Activated CD4-positive, alpha-beta T cell treated with anti-CD3 and anti-CD28 coated beads, Interleukin-2, Interleukin-6, amounts not matched to agents 100 ng/mL and 50 ng/mL, durations not matched to agents 16 hours and 8 hours (primary cell): ENCODE results near the gene SNX7.

Experiments
- DNase-seq: peaks from one replicate; pipeline ENCODE4 v3.0.0-alpha.2; 2020

Gene SNX7

GRCh38 chr1:98661544-98662355 lies at the start of gene SNX7:
TSS of gene SNX7 (plus strand) at chr1:98661721. CDS start at chr1:98661732, 11 bp downstream.
- DNase-seq, result peak; percentile 20

- no peak for DNase-seq
Observed at GRCh38 chr1:98637316-98637715, 24.2 kb upstream of the SNX7 start.

- no peak for DNase-seq
Observed at GRCh38 chr1:98638185-98638584, 23.3 kb upstream of the SNX7 start.

- DNase-seq, result no peak
Observed at GRCh38 chr1:98644510-98644909, 17.0 kb upstream of the SNX7 start.

GRCh38 chr1:98651116-98651632 lies 10.3 kb upstream of the SNX7 start:
- DNase-seq, result no peak

- no peak for DNase-seq
Observed at GRCh38 chr1:98653123-98653522, 8.4 kb upstream of the SNX7 start.

GRCh38 chr1:98659879-98660278 lies 1.6 kb upstream of the SNX7 start:
- no peak for DNase-seq

GRCh38 chr1:98660940-98661543 lies 479 bp upstream of the SNX7 start:
- no peak for DNase-seq

GRCh38 chr1:98662356-98662670 lies 792 bp downstream of the SNX7 start:
- DNase-seq, result no peak

GRCh38 chr1:98668733-98669132 lies 7.2 kb downstream of the SNX7 start:
- DNase-seq, result no peak

GRCh38 chr1:98669355-98670296 lies 8.1 kb downstream of the SNX7 start:
- DNase-seq, result no peak

GRCh38 chr1:98672189-98672588 lies 10.7 kb downstream of the SNX7 start:
- no peak for DNase-seq

GRCh38 chr1:98674075-98674781 lies 12.7 kb downstream of the SNX7 start:
- no peak for DNase-seq

- no peak for DNase-seq
Observed at GRCh38 chr1:98675282-98675681, 13.8 kb downstream of the SNX7 start.

GRCh38 chr1:98677288-98677687 lies 15.8 kb downstream of the SNX7 start:
- no peak for DNase-seq

GRCh38 chr1:98681812-98682211 lies 20.3 kb downstream of the SNX7 start:
- no peak for DNase-seq

GRCh38 chr1:98688110-98688739 lies 26.7 kb downstream of the SNX7 start:
- no peak for DNase-seq

GRCh38 chr1:98690576-98690975 lies 29.1 kb downstream of the SNX7 start:
- DNase-seq, result no peak

- no peak for DNase-seq
Observed at GRCh38 chr1:98692482-98692881, 31.0 kb downstream of the SNX7 start.

- DNase-seq, result no peak
Observed at GRCh38 chr1:98693385-98693784, 31.9 kb downstream of the SNX7 start.

- DNase-seq, result no peak
Observed at GRCh38 chr1:98696077-98696476, 34.6 kb downstream of the SNX7 start.

GRCh38 chr1:98697781-98698180 lies 36.3 kb downstream of the SNX7 start:
- DNase-seq, result no peak
